Adrenal gland (tissue), 12 donors: ENCODE data around the gene CDON. TPM values are rescaled to one million over a fixed set of nuclear protein-coding genes. Genes with fewer than 3 reads are reported as not detected.

ENCODE experiments used
- DNase-seq, 7 donors: peaks; one replicate each; pipeline ENCODE4 v3.0.0-alpha.2; 2019 to 2020
- H3K27ac ChIP-seq, 5 donors: fragments of 200-600 bp; sonication (generic) in 4 of 5; 1 replicate in 3 of 5; 2 replicates in 2 of 5; pipeline versions ENCODE4 v1.5.1 to v1.8.0; 2016 to 2020; ENCODE audit warnings: mild to moderate bottlenecking in 1 of 5
- H3K27me3 ChIP-seq: fragments of 200-600 bp; 2 replicates; pipeline ENCODE4 v1.8.0; 2021
- H3K36me3 ChIP-seq, 2 donors: fragments of 200-600 bp; replicated peaks in 1 of 2; 1 replicate in 1 of 2; 2 replicates in 1 of 2; pipeline versions ENCODE4 v1.5.1 to v1.8.0; 2018 to 2022
- H3K4me1 ChIP-seq, 2 donors: fragments of 200-600 bp; replicated peaks in 1 of 2; 1 replicate in 1 of 2; 2 replicates in 1 of 2; pipeline versions ENCODE4 v1.5.1 to v1.8.0; 2018 to 2021
- H3K4me3 ChIP-seq, 4 donors: fragments of 200-600 bp; sonication (generic) in 3 of 4; one replicate each; pipeline ENCODE4 v1.5.1; 2016 to 2018
- H3K9me3 ChIP-seq, 3 donors: fragments of 200-600 bp; sonication (generic) in 1 of 3; replicated peaks in 1 of 3; 1 replicate in 2 of 3; 2 replicates in 1 of 3; pipeline versions ENCODE4 v1.5.1 to v1.8.0; 2016 to 2021
- CTCF ChIP-seq, 6 experiments: fragments of 450-650 bp in 4 of 6; fragments of 200-600 bp in 2 of 6; sonication (generic) in 1 of 6; IDR thresholded peaks; 1 replicate in 5 of 6; 2 replicates in 1 of 6; pipeline versions ENCODE4 v1.5.1 to v1.8.0; 2016 to 2021; ENCODE audit warnings: antibody characterized with exemption in 6 of 6, mild to moderate bottlenecking in 2 of 6, moderate library complexity in 1 of 6
- POLR2A ChIP-seq, 2 donors: fragments of 450-650 bp; IDR thresholded peaks; one replicate each; pipeline ENCODE4 v1.6.1; 2017; ENCODE audit warnings: antibody characterized with exemption in 2 of 2, mild to moderate bottlenecking in 2 of 2, moderate library complexity in 1 of 2
- WGBS, 4 donors: extraction: QIAGEN DNeasy Blood & Tissue Kit in 2 of 4; methylation state at CpG; one replicate each; pipeline versions ENCODE4 v1.1.5 to v1.1.7; 2013 to 2017; 5-methylcytosine and 5-hydroxymethylcytosine counted together
- intact Hi-C, 2 donors: fragments of 100-400 bp; cut with DNase I; formaldehyde crosslinking; loops; one replicate each; pipeline versions ENCODE4 v1.14.1 to v1.15.0; 2022 to 2023
- polyA plus RNA-seq, 3 donors: library from polyadenylated mRNA; stranded (reverse); fragments of 200-250 nt in 2 of 3; fragments of 350-450 nt in 1 of 3; fragmentation: Illumina TruSeq in 1 of 3; extraction: RNeasy Lipid Tissue Mini Kit (QIAGEN cat#74804) in 1 of 3; gene quantifications; one replicate each; pipeline ENCODE4 v1.2.3, GENCODE V29; 2013 to 2014
- total RNA-seq, 9 donors: library from RNA; depleted of rRNA in 4 of 9; stranded (reverse); fragments of >200 nt in 4 of 9; fragments of 120-200 nt in 1 of 9; fragmentation: NEBNext Ultra II Directional in 1 of 9; extraction: Animal tissue kit (Norgen Biotek cat#: 25700) in 1 of 9; gene quantifications; one replicate each; pipeline versions ENCODE4 v1.1.0 to v1.2.4, GENCODE V29; 2013 to 2023
- donor health status: healthy with polysubstance abuse.
- donor health status: Bipolar disorder and iron deficiency.
- donor health status: DM: yes; HTN: yes; CAD: no.
- donor health status: DM: no; HTN: no; CAD: no.
- donor health status: DM: no; HTN: no; CAD: no.
- donor health status: DM: yes; HTN: yes; CAD: no.

Gene CDON
- total and polyA plus RNA-seq, 12 donors = 0.90 to 12.1 (median 3.9) TPM

GRCh38 chr11:125982348-125982730 is 80.3 kb downstream of the CDON start:
- no peak overlapping the region for H3K27ac ChIP-seq
- no peak for DNase-seq
- intact Hi-C loops = no loop called here
- no peak overlapping the region for H3K4me3 ChIP-seq
- TF ChIP-seq CTCF (IDR thresholded peaks at IDR 0.05) (no peak), POLR2A (IDR thresholded peaks at IDR 0.05) (no peak)
- 85 to 93% (median 89%) methylated on average over 3 of the region's 3 CpGs for WGBS, 4 donors
- no peaks in the 10 kb centered on the region for H3K9me3 ChIP-seq
- H3K27me3 ChIP-seq = no peaks in the 10 kb centered on the region
- no peaks in the 10 kb centered on the region for H3K36me3 ChIP-seq
- no peaks in the 10 kb centered on the region for H3K4me1 ChIP-seq

GRCh38 chr11:125980436-125980835 is 82.2 kb downstream of the CDON start:
- no peaks in the 10 kb centered on the region for H3K4me1 ChIP-seq
- no peak overlapping the region for H3K4me3 ChIP-seq
- TF ChIP-seq CTCF (IDR thresholded peaks at IDR 0.05) (no peak), POLR2A (IDR thresholded peaks at IDR 0.05) (no peak)
- no peak overlapping the region for H3K27ac ChIP-seq
- intact Hi-C loops = no loop called here
- H3K36me3 ChIP-seq = no peaks in the 10 kb centered on the region
- no peak for DNase-seq
- no peaks in the 10 kb centered on the region for H3K27me3 ChIP-seq
- H3K9me3 ChIP-seq = no peaks in the 10 kb centered on the region
- 86 to 94% (median 90%) methylated on average over 8 of the region's 8 CpGs for WGBS, 4 donors

GRCh38 chr11:125979511-125979910 is 83.2 kb downstream of the CDON start:
- no peak for TF ChIP-seq CTCF (IDR thresholded peaks at IDR 0.05)
- no peak for TF ChIP-seq POLR2A (IDR thresholded peaks at IDR 0.05)
- no peaks in the 10 kb centered on the region for H3K27me3 ChIP-seq
- 78 to 90% (median 83%) methylated on average over 3 of the region's 3 CpGs for WGBS, 4 donors

GRCh38 chr11:125978778-125979407 is 83.8 kb downstream of the CDON start:
- no peak for TF ChIP-seq CTCF (IDR thresholded peaks at IDR 0.05)

More at GRCh38 chr11:125979511-125979910, 83.2 kb downstream of the CDON start:
- Histone ChIP-seq H3K4me1 (no peaks in the 10 kb centered on the region), H3K36me3 (no peaks in the 10 kb centered on the region), H3K27ac (no peak overlapping the region), H3K9me3 (no peaks in the 10 kb centered on the region), H3K4me3 (no peak overlapping the region)
- DNase-seq = no peak
- intact Hi-C loops = no loop called here

More at GRCh38 chr11:125978778-125979407, 83.8 kb downstream of the CDON start:
- 67 to 72% (median 68%) methylated on average over 3 of the region's 3 CpGs for WGBS, 4 donors
- intact Hi-C loops = no loop called here
- Histone ChIP-seq H3K4me3 (no peak overlapping the region), H3K36me3 (no peaks in the 10 kb centered on the region), H3K9me3 (no peaks in the 10 kb centered on the region), H3K27ac (no peak overlapping the region), H3K4me1 (no peaks in the 10 kb centered on the region), H3K27me3 (no peaks in the 10 kb centered on the region)
- no peak for DNase-seq
